GM23338 (cell line): ENCODE data around the gene ZNF567. TPM values are rescaled to one million over a fixed set of nuclear protein-coding genes. Genes with fewer than 3 reads are reported as not detected.

Experiments used
- ATAC-seq: fragments of 200-7000 bp; cut with Tn5 transposase; 3 replicates; pipeline ENCODE4 v1.9.1; 2020
- DNase-seq: peaks from one replicate; pipeline ENCODE4 v3.0.0-alpha.2; 2015; ENCODE audit warnings: low spot score
- H2AFZ ChIP-seq: fragments of 200-600 bp; sonication (generic); 2 replicates; pipeline ENCODE4 v1.8.0; 2016; ENCODE audit warnings: antibody characterized with exemption, mild to moderate bottlenecking, moderate library complexity
- H3F3A ChIP-seq: fragments of 200-600 bp; sonication (generic); replicated peaks from 2 replicates; pipeline ENCODE4 v1.8.0; 2017; ENCODE audit warnings: antibody characterized with exemption, mixed run types, low read depth
- H3K27ac ChIP-seq: fragments of 200-600 bp; sonication (generic); 2 replicates; pipeline ENCODE4 v1.6.1; 2016; ENCODE audit warnings: low read depth
- H3K27me3 ChIP-seq: fragments of 200-600 bp; sonication (generic); 2 replicates; pipeline ENCODE4 v1.8.0; 2016; ENCODE audit warnings: mild to moderate bottlenecking, mixed run types, moderate library complexity; ENCODE audit not compliant: insufficient read depth
- H3K36me3 ChIP-seq: fragments of 200-600 bp; sonication (generic); 2 replicates; pipeline ENCODE4 v1.8.0; 2016; ENCODE audit warnings: mild to moderate bottlenecking; ENCODE audit not compliant: insufficient read depth
- H3K4me1 ChIP-seq: fragments of 200-600 bp; sonication (generic); 2 replicates; pipeline ENCODE4 v1.8.0; 2016; ENCODE audit warnings: mild to moderate bottlenecking, moderate library complexity; ENCODE audit not compliant: insufficient read depth
- H3K4me2 ChIP-seq: fragments of 200-600 bp; sonication (generic); 2 replicates; pipeline ENCODE4 v1.7.1; 2017; ENCODE audit warnings: mixed run types
- H3K4me3 ChIP-seq: fragments of 200-600 bp; sonication (generic); 2 replicates; pipeline ENCODE4 v1.6.1; 2016; ENCODE audit warnings: mixed run types
- H3K79me2 ChIP-seq: fragments of 200-600 bp; sonication (generic); replicated peaks from 2 replicates; pipeline ENCODE4 v1.8.0; 2017; ENCODE audit warnings: mild to moderate bottlenecking; ENCODE audit not compliant: insufficient read depth
- H3K9me2 ChIP-seq: fragments of 200-600 bp; sonication (generic); 2 replicates; pipeline ENCODE4 v1.8.0; 2017; ENCODE audit not compliant: insufficient read depth
- H4K20me1 ChIP-seq: fragments of 200-600 bp; sonication (generic); replicated peaks from 2 replicates; pipeline ENCODE4 v1.8.0; 2017; ENCODE audit warnings: mild to moderate bottlenecking; ENCODE audit not compliant: insufficient read depth
- H3K27ac Mint-ChIP-seq: 2 replicates; pipeline ENCODE4 v1.8.0; 2020; ENCODE audit warnings: inconsistent platforms, mild to moderate bottlenecking, moderate library complexity, mixed read lengths
- H3K27me3 Mint-ChIP-seq: 3 replicates; pipeline ENCODE4 v1.8.0; 2022; ENCODE audit warnings: low read depth, mild to moderate bottlenecking, moderate library complexity, mixed read lengths, inconsistent platforms; ENCODE audit not compliant: insufficient read depth, poor library complexity
- H3K36me3 Mint-ChIP-seq: 3 replicates; pipeline ENCODE4 v1.8.0; 2021; ENCODE audit warnings: low read depth, mild to moderate bottlenecking, inconsistent platforms, moderate library complexity, mixed read lengths
- H3K4me1 Mint-ChIP-seq: 3 replicates; pipeline ENCODE4 v1.8.0; 2020; ENCODE audit warnings: mild to moderate bottlenecking, inconsistent platforms, mixed read lengths
- H3K4me3 Mint-ChIP-seq: 3 replicates; pipeline ENCODE4 v1.8.0; 2021; ENCODE audit warnings: moderate library complexity, mild to moderate bottlenecking, inconsistent platforms, mixed read lengths
- H3K9me3 Mint-ChIP-seq: 3 replicates; pipeline ENCODE4 v1.8.0; 2020; ENCODE audit warnings: moderate library complexity, mild to moderate bottlenecking, inconsistent platforms, mixed read lengths
- EZH2 ChIP-seq: fragments of 200-600 bp; sonication (generic); IDR thresholded peaks from one replicate; pipeline ENCODE4 v1.8.0; 2017; ENCODE audit warnings: antibody characterized with exemption, mild to moderate bottlenecking, low read depth; ENCODE audit not compliant: unreplicated experiment
- EZH2phosphoT487 ChIP-seq: fragments of 200-600 bp; sonication (generic); IDR thresholded peaks from one replicate; pipeline ENCODE4 v1.8.1; 2018; ENCODE audit warnings: antibody characterized with exemption; ENCODE audit not compliant: unreplicated experiment
- NANOG ChIP-seq: IDR thresholded peaks from 2 replicates; pipeline ENCODE4 v1.6.1; 2016; ENCODE audit warnings: antibody characterized with exemption, borderline replicate concordance
- POLR2AphosphoS5 ChIP-seq: IDR thresholded peaks from 2 replicates; pipeline ENCODE4 v1.6.1; 2016; ENCODE audit warnings: antibody characterized with exemption, low read depth
- STAT1 ChIP-seq: IDR thresholded peaks from one replicate; pipeline ENCODE4 v1.6.1; 2016; ENCODE audit warnings: antibody characterized with exemption; ENCODE audit not compliant: unreplicated experiment
- ZNF114 ChIP-seq: fragments of 250-450 bp; sonication (Bioruptor Pico); IDR thresholded peaks from 2 replicates; pipeline ENCODE4 v1.5.0; 2020; ENCODE audit warnings: mild to moderate bottlenecking, moderate library complexity
- ZNF331 ChIP-seq: fragments of 250-450 bp; sonication (Bioruptor Pico); IDR thresholded peaks from 2 replicates; pipeline ENCODE4 v1.5.0; 2020; ENCODE audit warnings: low read depth, mild to moderate bottlenecking, moderate library complexity
- polyA plus RNA-seq: library from polyadenylated mRNA; unstranded; fragments of >200 nt; fragmentation: Nextera tagmentation; extraction: Ambion mirVana; gene quantifications from 2 replicates; pipeline ENCODE4 v1.2.1, GENCODE V29; 2016
- total RNA-seq: library from RNA; depleted of rRNA; stranded (reverse); fragments of >200 nt; shearing (Covaris generic); gene quantifications from 2 replicates; pipeline ENCODE4 v1.2.3, GENCODE V29; 2014
- TF ChIP-seq, protein P1 (sequence below), 2 experiments: fragments of 200-600 bp in 1 of 2; sonication (generic) in 1 of 2; conservative IDR thresholded peaks; 2 replicates each; pipeline versions ENCODE4 v1.5.1 to v1.6.1; 2016 to 2017; ENCODE audit warnings: antibody characterized with exemption in 2 of 2, low read depth in 2 of 2, mild to moderate bottlenecking in 2 of 2, moderate library complexity in 1 of 2
- TF ChIP-seq, protein P2 (sequence below): IDR thresholded peaks from one replicate; pipeline ENCODE4 v1.6.1; 2018; ENCODE audit warnings: antibody characterized with exemption; ENCODE audit not compliant: unreplicated experiment
- TF ChIP-seq, protein P3 (sequence below): fragments of 250-450 bp; sonication (Bioruptor Pico); IDR thresholded peaks from 2 replicates; pipeline ENCODE4 v1.5.0; 2020; ENCODE audit warnings: mild to moderate bottlenecking, moderate library complexity
- TF ChIP-seq, protein P4 (sequence below): IDR thresholded peaks from 2 replicates; pipeline ENCODE4 v1.6.1; 2016; ENCODE audit warnings: antibody characterized with exemption

Gene ZNF567
- total and polyA plus RNA-seq, 2 experiments from 2014 or later = 15.6 to 17.6 TPM

DNA sequence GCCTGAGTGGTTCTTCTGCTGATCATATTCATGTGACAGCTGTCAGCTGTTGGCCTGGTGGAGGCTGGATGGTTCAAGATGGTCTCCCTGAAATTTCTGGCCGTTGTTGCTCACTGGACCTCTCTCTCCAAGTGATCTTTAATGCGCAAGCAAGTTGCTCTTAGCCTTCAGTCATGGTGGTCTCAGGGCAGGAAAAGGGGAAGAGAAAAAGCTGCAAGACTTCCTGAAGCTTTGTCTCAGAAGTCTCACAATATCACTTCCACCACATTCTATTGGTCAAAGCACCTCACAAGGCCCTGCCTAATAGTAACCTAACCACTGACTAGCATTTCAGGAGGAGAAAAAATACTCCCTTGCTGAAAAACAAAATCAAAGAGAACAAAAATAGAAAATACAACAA lies 1.6 kb upstream of the ZNF567 start:
- TF ChIP-seq EZH2 (no peak), ZNF114 (no peak), POLR2AphosphoS5 (no peak), EZH2phosphoT487 (no peak), ZNF331 (CRISPR knock-in tag) (no peak), NANOG (no peak), STAT1 (no peak)
- TF ChIP-seq, protein P1, sequence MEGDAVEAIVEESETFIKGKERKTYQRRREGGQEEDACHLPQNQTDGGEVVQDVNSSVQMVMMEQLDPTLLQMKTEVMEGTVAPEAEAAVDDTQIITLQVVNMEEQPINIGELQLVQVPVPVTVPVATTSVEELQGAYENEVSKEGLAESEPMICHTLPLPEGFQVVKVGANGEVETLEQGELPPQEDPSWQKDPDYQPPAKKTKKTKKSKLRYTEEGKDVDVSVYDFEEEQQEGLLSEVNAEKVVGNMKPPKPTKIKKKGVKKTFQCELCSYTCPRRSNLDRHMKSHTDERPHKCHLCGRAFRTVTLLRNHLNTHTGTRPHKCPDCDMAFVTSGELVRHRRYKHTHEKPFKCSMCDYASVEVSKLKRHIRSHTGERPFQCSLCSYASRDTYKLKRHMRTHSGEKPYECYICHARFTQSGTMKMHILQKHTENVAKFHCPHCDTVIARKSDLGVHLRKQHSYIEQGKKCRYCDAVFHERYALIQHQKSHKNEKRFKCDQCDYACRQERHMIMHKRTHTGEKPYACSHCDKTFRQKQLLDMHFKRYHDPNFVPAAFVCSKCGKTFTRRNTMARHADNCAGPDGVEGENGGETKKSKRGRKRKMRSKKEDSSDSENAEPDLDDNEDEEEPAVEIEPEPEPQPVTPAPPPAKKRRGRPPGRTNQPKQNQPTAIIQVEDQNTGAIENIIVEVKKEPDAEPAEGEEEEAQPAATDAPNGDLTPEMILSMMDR (conservative IDR thresholded peaks at IDR 0.05; ENCODE audit: low read depth in 2 of 2) = no peak
- TF ChIP-seq, protein P2, sequence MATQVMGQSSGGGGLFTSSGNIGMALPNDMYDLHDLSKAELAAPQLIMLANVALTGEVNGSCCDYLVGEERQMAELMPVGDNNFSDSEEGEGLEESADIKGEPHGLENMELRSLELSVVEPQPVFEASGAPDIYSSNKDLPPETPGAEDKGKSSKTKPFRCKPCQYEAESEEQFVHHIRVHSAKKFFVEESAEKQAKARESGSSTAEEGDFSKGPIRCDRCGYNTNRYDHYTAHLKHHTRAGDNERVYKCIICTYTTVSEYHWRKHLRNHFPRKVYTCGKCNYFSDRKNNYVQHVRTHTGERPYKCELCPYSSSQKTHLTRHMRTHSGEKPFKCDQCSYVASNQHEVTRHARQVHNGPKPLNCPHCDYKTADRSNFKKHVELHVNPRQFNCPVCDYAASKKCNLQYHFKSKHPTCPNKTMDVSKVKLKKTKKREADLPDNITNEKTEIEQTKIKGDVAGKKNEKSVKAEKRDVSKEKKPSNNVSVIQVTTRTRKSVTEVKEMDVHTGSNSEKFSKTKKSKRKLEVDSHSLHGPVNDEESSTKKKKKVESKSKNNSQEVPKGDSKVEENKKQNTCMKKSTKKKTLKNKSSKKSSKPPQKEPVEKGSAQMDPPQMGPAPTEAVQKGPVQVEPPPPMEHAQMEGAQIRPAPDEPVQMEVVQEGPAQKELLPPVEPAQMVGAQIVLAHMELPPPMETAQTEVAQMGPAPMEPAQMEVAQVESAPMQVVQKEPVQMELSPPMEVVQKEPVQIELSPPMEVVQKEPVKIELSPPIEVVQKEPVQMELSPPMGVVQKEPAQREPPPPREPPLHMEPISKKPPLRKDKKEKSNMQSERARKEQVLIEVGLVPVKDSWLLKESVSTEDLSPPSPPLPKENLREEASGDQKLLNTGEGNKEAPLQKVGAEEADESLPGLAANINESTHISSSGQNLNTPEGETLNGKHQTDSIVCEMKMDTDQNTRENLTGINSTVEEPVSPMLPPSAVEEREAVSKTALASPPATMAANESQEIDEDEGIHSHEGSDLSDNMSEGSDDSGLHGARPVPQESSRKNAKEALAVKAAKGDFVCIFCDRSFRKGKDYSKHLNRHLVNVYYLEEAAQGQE = no peak
- TF ChIP-seq, protein P3, sequence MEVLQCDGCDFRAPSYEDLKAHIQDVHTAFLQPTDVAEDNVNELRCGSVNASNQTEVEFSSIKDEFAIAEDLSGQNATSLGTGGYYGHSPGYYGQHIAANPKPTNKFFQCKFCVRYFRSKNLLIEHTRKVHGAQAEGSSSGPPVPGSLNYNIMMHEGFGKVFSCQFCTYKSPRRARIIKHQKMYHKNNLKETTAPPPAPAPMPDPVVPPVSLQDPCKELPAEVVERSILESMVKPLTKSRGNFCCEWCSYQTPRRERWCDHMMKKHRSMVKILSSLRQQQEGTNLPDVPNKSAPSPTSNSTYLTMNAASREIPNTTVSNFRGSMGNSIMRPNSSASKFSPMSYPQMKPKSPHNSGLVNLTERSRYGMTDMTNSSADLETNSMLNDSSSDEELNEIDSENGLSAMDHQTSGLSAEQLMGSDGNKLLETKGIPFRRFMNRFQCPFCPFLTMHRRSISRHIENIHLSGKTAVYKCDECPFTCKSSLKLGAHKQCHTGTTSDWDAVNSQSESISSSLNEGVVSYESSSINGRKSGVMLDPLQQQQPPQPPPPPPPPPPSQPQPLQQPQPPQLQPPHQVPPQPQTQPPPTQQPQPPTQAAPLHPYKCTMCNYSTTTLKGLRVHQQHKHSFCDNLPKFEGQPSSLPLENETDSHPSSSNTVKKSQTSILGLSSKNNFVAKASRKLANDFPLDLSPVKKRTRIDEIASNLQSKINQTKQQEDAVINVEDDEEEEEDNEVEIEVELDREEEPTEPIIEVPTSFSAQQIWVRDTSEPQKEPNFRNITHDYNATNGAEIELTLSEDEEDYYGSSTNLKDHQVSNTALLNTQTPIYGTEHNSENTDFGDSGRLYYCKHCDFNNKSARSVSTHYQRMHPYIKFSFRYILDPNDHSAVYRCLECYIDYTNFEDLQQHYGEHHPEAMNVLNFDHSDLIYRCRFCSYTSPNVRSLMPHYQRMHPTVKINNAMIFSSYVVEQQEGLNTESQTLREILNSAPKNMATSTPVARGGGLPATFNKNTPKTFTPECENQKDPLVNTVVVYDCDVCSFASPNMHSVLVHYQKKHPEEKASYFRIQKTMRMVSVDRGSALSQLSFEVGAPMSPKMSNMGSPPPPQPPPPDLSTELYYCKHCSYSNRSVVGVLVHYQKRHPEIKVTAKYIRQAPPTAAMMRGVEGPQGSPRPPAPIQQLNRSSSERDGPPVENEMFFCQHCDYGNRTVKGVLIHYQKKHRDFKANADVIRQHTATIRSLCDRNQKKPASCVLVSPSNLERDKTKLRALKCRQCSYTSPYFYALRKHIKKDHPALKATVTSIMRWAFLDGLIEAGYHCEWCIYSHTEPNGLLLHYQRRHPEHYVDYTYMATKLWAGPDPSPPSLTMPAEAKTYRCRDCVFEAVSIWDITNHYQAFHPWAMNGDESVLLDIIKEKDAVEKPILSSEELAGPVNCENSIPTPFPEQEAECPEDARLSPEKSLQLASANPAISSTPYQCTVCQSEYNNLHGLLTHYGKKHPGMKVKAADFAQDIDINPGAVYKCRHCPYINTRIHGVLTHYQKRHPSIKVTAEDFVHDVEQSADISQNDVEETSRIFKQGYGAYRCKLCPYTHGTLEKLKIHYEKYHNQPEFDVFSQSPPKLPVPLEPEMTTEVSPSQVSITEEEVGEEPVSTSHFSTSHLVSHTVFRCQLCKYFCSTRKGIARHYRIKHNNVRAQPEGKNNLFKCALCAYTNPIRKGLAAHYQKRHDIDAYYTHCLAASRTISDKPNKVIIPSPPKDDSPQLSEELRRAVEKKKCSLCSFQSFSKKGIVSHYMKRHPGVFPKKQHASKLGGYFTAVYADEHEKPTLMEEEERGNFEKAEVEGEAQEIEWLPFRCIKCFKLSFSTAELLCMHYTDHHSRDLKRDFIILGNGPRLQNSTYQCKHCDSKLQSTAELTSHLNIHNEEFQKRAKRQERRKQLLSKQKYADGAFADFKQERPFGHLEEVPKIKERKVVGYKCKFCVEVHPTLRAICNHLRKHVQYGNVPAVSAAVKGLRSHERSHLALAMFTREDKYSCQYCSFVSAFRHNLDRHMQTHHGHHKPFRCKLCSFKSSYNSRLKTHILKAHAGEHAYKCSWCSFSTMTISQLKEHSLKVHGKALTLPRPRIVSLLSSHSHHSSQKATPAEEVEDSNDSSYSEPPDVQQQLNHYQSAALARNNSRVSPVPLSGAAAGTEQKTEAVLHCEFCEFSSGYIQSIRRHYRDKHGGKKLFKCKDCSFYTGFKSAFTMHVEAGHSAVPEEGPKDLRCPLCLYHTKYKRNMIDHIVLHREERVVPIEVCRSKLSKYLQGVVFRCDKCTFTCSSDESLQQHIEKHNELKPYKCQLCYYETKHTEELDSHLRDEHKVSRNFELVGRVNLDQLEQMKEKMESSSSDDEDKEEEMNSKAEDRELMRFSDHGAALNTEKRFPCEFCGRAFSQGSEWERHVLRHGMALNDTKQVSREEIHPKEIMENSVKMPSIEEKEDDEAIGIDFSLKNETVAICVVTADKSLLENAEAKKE (CRISPR knock-in tag) = no peak
- TF ChIP-seq, protein P4, sequence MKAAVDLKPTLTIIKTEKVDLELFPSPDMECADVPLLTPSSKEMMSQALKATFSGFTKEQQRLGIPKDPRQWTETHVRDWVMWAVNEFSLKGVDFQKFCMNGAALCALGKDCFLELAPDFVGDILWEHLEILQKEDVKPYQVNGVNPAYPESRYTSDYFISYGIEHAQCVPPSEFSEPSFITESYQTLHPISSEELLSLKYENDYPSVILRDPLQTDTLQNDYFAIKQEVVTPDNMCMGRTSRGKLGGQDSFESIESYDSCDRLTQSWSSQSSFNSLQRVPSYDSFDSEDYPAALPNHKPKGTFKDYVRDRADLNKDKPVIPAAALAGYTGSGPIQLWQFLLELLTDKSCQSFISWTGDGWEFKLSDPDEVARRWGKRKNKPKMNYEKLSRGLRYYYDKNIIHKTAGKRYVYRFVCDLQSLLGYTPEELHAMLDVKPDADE = no peak
- Histone ChIP-seq H3K27ac (no peak overlapping the region), H4K20me1 (peaks cover 6% of the 10 kb centered on the region), H3K79me2 (peaks cover 33% of the 10 kb centered on the region), H3F3A (no peaks in the 10 kb centered on the region; the same call in 1 of the 2 replicates), H3K27me3 (no peaks in the 10 kb centered on the region), H3K4me2 (peak overlapping the region; percentile 97), H3K4me3 (peak overlapping the region; percentile 97; the same call in 1 of the 2 replicates), H2AFZ (no peak overlapping the region), H3K9me2 (peaks cover 6% of the 10 kb centered on the region; the same call in 1 of the 2 replicates), H3K4me1 (peaks cover 8% of the 10 kb centered on the region; the same call in 1 of the 2 replicates), H3K36me3 (peaks cover 15% of the 10 kb centered on the region)
- Mint-ChIP-seq H3K27ac (no peak overlapping the region), H3K4me3 (peak overlapping the region; percentile 94), H3K9me3 (peaks cover 35% of the 10 kb centered on the region), H3K36me3 (peaks cover 54% of the 10 kb centered on the region), H3K4me1 (peaks cover 12% of the 10 kb centered on the region), H3K27me3 (peaks cover 13% of the 10 kb centered on the region)
- DNase-seq = no peak
- no peak for ATAC-seq
